Stimulated activated CD4-positive, alpha-beta T cell treated with anti-CD3 and anti-CD28 coated beads, TNF-alpha, amount 100 ng/mL, for 1 hour (primary cell): ENCODE data around the gene GNG12.

Experiments
- DNase-seq, 3 donors: peaks; one replicate each; pipeline ENCODE4 v3.0.0-alpha.2; 2020; ENCODE audit warnings: low read depth in 3 of 3, low spot score in 1 of 3

The GNG12 gene

GRCh38 chr1:67755619-67756018 is 77.6 kb downstream of the GNG12 start:
- no peak for DNase-seq

GRCh38 chr1:67755160-67755559 is 78.1 kb downstream of the GNG12 start:
- no peak for DNase-seq

- DNase-seq, result no peak
These were observed 78.7 kb downstream of the GNG12 start for GRCh38 chr1:67754526-67754920.

- DNase-seq, result no peak
These were observed 79.3 kb downstream of the GNG12 start for GRCh38 chr1:67753776-67754525.

- no peak for DNase-seq
These were observed 81.0 kb downstream of the GNG12 start for GRCh38 chr1:67752306-67752705.

- no peak for DNase-seq
These were observed 82.6 kb downstream of the GNG12 start for GRCh38 chr1:67750691-67751054.

- DNase-seq, result no peak
These were observed 83.2 kb downstream of the GNG12 start for GRCh38 chr1:67749844-67750690.

GRCh38 chr1:67749263-67749843 is 83.9 kb downstream of the GNG12 start:
- DNase-seq, result no peak

- no peak for DNase-seq
These were observed 84.6 kb downstream of the GNG12 start for GRCh38 chr1:67748630-67749029.

- no peak for DNase-seq
These were observed 85.4 kb downstream of the GNG12 start for GRCh38 chr1:67747671-67748546.

GRCh38 chr1:67745875-67746698 is 87.2 kb downstream of the GNG12 start:
- no peak for DNase-seq

- no peak for DNase-seq
These were observed 90.1 kb downstream of the GNG12 start for GRCh38 chr1:67743072-67743725.

GRCh38 chr1:67741736-67742135 is 91.5 kb downstream of the GNG12 start:
- DNase-seq, result no peak

GRCh38 chr1:67741121-67741520 is 92.1 kb downstream of the GNG12 start:
- DNase-seq, result no peak

- no peak for DNase-seq
These were observed 92.7 kb downstream of the GNG12 start for GRCh38 chr1:67740543-67740942.

- DNase-seq, result no peak
These were observed 93.9 kb downstream of the GNG12 start for GRCh38 chr1:67739361-67739760.

GRCh38 chr1:67738401-67738800 is 94.9 kb downstream of the GNG12 start:
- DNase-seq, result no peak

GRCh38 chr1:67737875-67738274 is 95.4 kb downstream of the GNG12 start:
- no peak for DNase-seq

- no peak for DNase-seq
These were observed 96.5 kb downstream of the GNG12 start for GRCh38 chr1:67736750-67737149.
